HCT116 (cell line): ENCODE results near the gene EXOSC5. TPM values are rescaled to one million over a fixed set of nuclear protein-coding genes. Genes with fewer than 3 reads are reported as not detected.

Source experiments
- ATAC-seq: fragments of 200-7000 bp; cut with Tn5 transposase; 2 replicates; pipeline ENCODE4 v1.9.1; 2020; ENCODE audit warnings: mild to moderate bottlenecking, moderate library complexity
- BruUV-seq: library from RNA; stranded (reverse); fragments of 400-500 nt; replicated peaks from 2 replicates; lab custom pipeline; 2021; lab: Mats Ljungman, UMichigan
- CTCF ChIA-PET: fragments of 300-600 bp; sonication (Branson Sonifier 250); formaldehyde crosslinking; loops from one replicate; lab custom pipeline; 2021; ENCODE audit warnings: antibody characterized with exemption; lab: Charles Lee
- POLR2A ChIA-PET: fragments of 300-600, 350-600 bp; sonication (Branson Sonifier 250); formaldehyde crosslinking; loops from one replicate; lab custom pipeline; 2021; ENCODE audit warnings: antibody characterized with exemption; lab: Charles Lee
- RAD21 ChIA-PET, 2 experiments: fragments of 300-600 bp; sonication (Branson Sonifier 250); formaldehyde crosslinking; loops; one replicate each; lab custom pipeline; 2023; ENCODE audit warnings: low total read pairs in 2 of 2; ENCODE audit not compliant: uncharacterized antibody in 2 of 2, unreplicated experiment in 2 of 2, low non-redundant PET in 1 of 2; lab: Charles Lee
- DNase-seq: peaks from one replicate; pipeline ENCODE4 v3.0.0-alpha.2; 2010; ENCODE audit warnings: low read depth, low spot score
- H2AFZ ChIP-seq: fragments of 200-600 bp; shearing (Covaris generic), sonication (generic); 2 replicates; pipeline ENCODE4 v1.6.1; 2017; ENCODE audit warnings: low read depth, mixed run types, mixed read lengths, antibody characterized with exemption, low read length; ENCODE audit not compliant: poor library complexity, severe bottlenecking
- H3K27ac ChIP-seq: 2 replicates; pipeline ENCODE4 v1.5.1; 2012; ENCODE audit warnings: low read depth, low read length
- H3K27me3 ChIP-seq: fragments of 200-600 bp; sonication (generic); 2 replicates; pipeline ENCODE4 v1.6.1; 2016; ENCODE audit warnings: mixed run types, low read length, mixed read lengths; ENCODE audit not compliant: insufficient read depth
- H3K36me3 ChIP-seq, 2 experiments: fragments of 200-500 bp in 1 of 2; fragments of 200-600 bp in 1 of 2; sonication (Bioruptor generic) in 1 of 2; sonication (generic) in 1 of 2; 2 replicates each; pipeline versions ENCODE4 v1.5.1 to v1.6.1; 2014 to 2016; ENCODE audit warnings: low read length in 2 of 2, inconsistent platforms in 1 of 2, mixed read lengths in 1 of 2, mixed run types in 1 of 2; ENCODE audit not compliant: insufficient read depth in 2 of 2, control insufficient read depth in 1 of 2
- H3K4me1 ChIP-seq, 2 experiments: fragments of 200-600 bp in 1 of 2; sonication (generic) in 1 of 2; 2 replicates each; pipeline versions ENCODE4 v1.5.1 to v1.6.1; 2012 to 2017; ENCODE audit warnings: low read length in 2 of 2, inconsistent platforms in 1 of 2, mild to moderate bottlenecking in 1 of 2, mixed read lengths in 1 of 2, mixed run types in 1 of 2, moderate library complexity in 1 of 2; ENCODE audit not compliant: insufficient read depth in 2 of 2, control insufficient read depth in 1 of 2
- H3K4me2 ChIP-seq: fragments of 200-600 bp; sonication (generic); 2 replicates; pipeline ENCODE4 v1.6.1; 2017; ENCODE audit warnings: mixed run types, low read length, mixed read lengths
- H3K4me3 ChIP-seq, 2 experiments: fragments of 200-600 bp in 1 of 2; sonication (generic) in 1 of 2; replicated peaks in 1 of 2; 2 replicates each; pipeline ENCODE4 v1.5.1; 2011 to 2016; ENCODE audit warnings: low read length in 2 of 2, control low read depth in 1 of 2, low read depth in 1 of 2, mild to moderate bottlenecking in 1 of 2, mixed read lengths in 1 of 2, mixed run types in 1 of 2
- H3K79me2 ChIP-seq: fragments of 200-600 bp; sonication (generic); 2 replicates; pipeline ENCODE4 v1.6.1; 2017; ENCODE audit warnings: mild to moderate bottlenecking, mixed run types, low read length, moderate library complexity, mixed read lengths; ENCODE audit not compliant: insufficient read depth
- H3K9ac ChIP-seq: fragments of 200-600 bp; sonication (generic); 2 replicates; pipeline ENCODE4 v1.6.1; 2016; ENCODE audit warnings: low read length, mixed read lengths
- H3K9me2 ChIP-seq: fragments of 200-600 bp; sonication (generic), shearing (Covaris generic); 2 replicates; pipeline ENCODE4 v1.6.1; 2017; ENCODE audit warnings: mixed run types, mild to moderate bottlenecking, moderate library complexity; ENCODE audit not compliant: insufficient read depth
- H3K9me3 ChIP-seq, 2 experiments: fragments of 200-500 bp in 1 of 2; fragments of 200-600 bp in 1 of 2; sonication (Bioruptor generic) in 1 of 2; sonication (generic) in 1 of 2; 2 replicates each; pipeline ENCODE4 v1.6.1; 2014 to 2017; ENCODE audit warnings: low read length in 2 of 2, mixed read lengths in 2 of 2, inconsistent platforms in 1 of 2, low read depth in 1 of 2, mild to moderate bottlenecking in 1 of 2, mixed run types in 1 of 2, moderate library complexity in 1 of 2; ENCODE audit not compliant: control insufficient read depth in 1 of 2, insufficient read depth in 1 of 2
- H4K20me1 ChIP-seq: fragments of 200-600 bp; sonication (generic), shearing (Covaris generic); 2 replicates; pipeline ENCODE4 v1.6.1; 2017; ENCODE audit warnings: mixed run types, mild to moderate bottlenecking, moderate library complexity; ENCODE audit not compliant: insufficient read depth
- ATF3 ChIP-seq: IDR thresholded peaks from 2 replicates; pipeline ENCODE4 v1.6.1; 2012
- CTCF ChIP-seq, 3 experiments: fragments of 200-600 bp in 1 of 3; sonication (generic) in 1 of 3; IDR thresholded peaks in 2 of 3; conservative IDR thresholded peaks in 1 of 3; 2 replicates each; pipeline ENCODE4 v1.5.1; 2012 to 2017; ENCODE audit warnings: low read depth in 2 of 3, low read length in 2 of 3, antibody characterized with exemption in 1 of 3, borderline replicate concordance in 1 of 3, control low read depth in 1 of 3, mild to moderate bottlenecking in 1 of 3, mixed read lengths in 1 of 3, mixed run types in 1 of 3, moderate library complexity in 1 of 3; ENCODE audit not compliant: insufficient read depth in 1 of 3
- EGR1 ChIP-seq: IDR thresholded peaks from 2 replicates; pipeline ENCODE4 v1.6.1; 2012; ENCODE audit warnings: low read depth
- ELF1 ChIP-seq: IDR thresholded peaks from 2 replicates; pipeline ENCODE4 v1.6.1; 2012; ENCODE audit warnings: low read depth, borderline replicate concordance
- EZH2 ChIP-seq: fragments of 200-600 bp; sonication (generic); IDR thresholded peaks from 2 replicates; pipeline ENCODE4 v1.6.1; 2017; ENCODE audit warnings: antibody characterized with exemption, mixed run types
- JUND ChIP-seq: IDR thresholded peaks from 2 replicates; pipeline ENCODE4 v1.6.1; 2012
- SIN3A ChIP-seq: IDR thresholded peaks from 2 replicates; pipeline ENCODE4 v1.6.1; 2012; ENCODE audit warnings: low read depth
- SP1 ChIP-seq: IDR thresholded peaks from 2 replicates; pipeline ENCODE4 v1.6.1; 2012; ENCODE audit warnings: low read depth
- YY1 ChIP-seq: IDR thresholded peaks from 2 replicates; pipeline ENCODE4 v1.6.1; 2011; ENCODE audit warnings: low read length, low read depth, moderate library complexity, mild to moderate bottlenecking; ENCODE audit not compliant: insufficient replicate concordance; ENCODE audit errors: extremely low read depth
- ZFX ChIP-seq: fragments of 450-650 bp; IDR thresholded peaks from 2 replicates; pipeline ENCODE4 v1.6.1; 2017
- ZNF274 ChIP-seq: fragments of 200-500 bp; sonication (Bioruptor generic); IDR thresholded peaks from 2 replicates; pipeline ENCODE4 v1.6.1; 2014; ENCODE audit warnings: mild to moderate bottlenecking, low read depth, low read length, inconsistent platforms
- intact Hi-C: fragments of 100-400 bp; cut with micrococcal nuclease; formaldehyde crosslinking; loops from 2 replicates; pipeline ENCODE4 v1.10.0; 2022
- total RNA-seq: library from RNA; stranded (reverse); gene quantifications from one replicate; pipeline ENCODE4 v1.2.1, GENCODE V29; 2021; ENCODE audit not compliant: unreplicated experiment

EXOSC5 gene
- total RNA-seq, 1 experiment from 2014 or later = 57.5 TPM

GRCh38 chr19:41367848-41368301 is 29.3 kb downstream of the EXOSC5 start:
- BruUV-seq = no TSS peak
- H3K9ac ChIP-seq = peak overlapping the region; percentile 27; the same call in 1 of the 2 replicates
- H3K4me3 ChIP-seq = no peak overlapping the region
- no peak overlapping the region for H3K27ac ChIP-seq
- intact Hi-C loops = no loop called here
- ChIA-PET POLR2A (no interaction called here), RAD21 (no interaction called here), CTCF (interaction anchor here (0.6 kb wide), 1 partner anchor 469 kb away, joined by 3 read pairs; no protein-coding TSS in a partner anchor)
- TF ChIP-seq SIN3A (no peak), ELF1 (no peak), ATF3 (no peak), EZH2 (no peak), EGR1 (no peak), CTCF (IDR thresholded peaks at IDR 0.05 in 2 of 3, conservative IDR thresholded peaks at IDR 0.05 in 1 of 3; ENCODE audit: borderline replicate concordance in 1 of 3, insufficient read depth in 1 of 3, low read depth in 2 of 3, low read length in 2 of 3) (no peak), YY1 (no peak), ZNF274 (no peak), ZFX (no peak), JUND (no peak), SP1 (no peak)
- H3K79me2 ChIP-seq = peaks cover 12% of the 10 kb centered on the region; the same call in 1 of the 2 replicates
- H3K9me3 ChIP-seq = no peaks in the 10 kb centered on the region
- peak overlapping the region; percentile 32 for H3K4me2 ChIP-seq
- no peaks in the 10 kb centered on the region for H3K9me2 ChIP-seq
- no peak for ATAC-seq
- no peaks in the 10 kb centered on the region for H3K27me3 ChIP-seq
- peaks cover 8 to 45% of the 10 kb centered on the region in 2 experiments; a peak in 3 of 4 replicates for H3K4me1 ChIP-seq
- no peaks in the 10 kb centered on the region for H4K20me1 ChIP-seq
- H2AFZ ChIP-seq = no peak overlapping the region
- no peaks in the 10 kb centered on the region for H3K36me3 ChIP-seq
- DNase-seq = no peak
